Left ventricle myocardium inferior (tissue), 1 donor: ENCODE measurements around the gene HACD2. TPM values are rescaled to one million over a fixed set of nuclear protein-coding genes. Genes with fewer than 3 reads are reported as not detected.

Experiments
- DNase-seq: peaks from one replicate; pipeline ENCODE4 v3.0.0-alpha.2; 2020
- H3K27ac ChIP-seq: fragments of 200-600 bp; replicated peaks from 2 replicates; pipeline ENCODE4 v1.8.0; 2021
- H3K27me3 ChIP-seq: fragments of 200-600 bp; 2 replicates; pipeline ENCODE4 v1.8.0; 2021; ENCODE audit warnings: low read depth
- H3K36me3 ChIP-seq: fragments of 200-600 bp; 2 replicates; pipeline ENCODE4 v1.8.0; 2021
- H3K4me1 ChIP-seq: fragments of 200-600 bp; 2 replicates; pipeline ENCODE4 v1.8.0; 2021
- H3K4me3 ChIP-seq: fragments of 200-600 bp; 2 replicates; pipeline ENCODE4 v1.8.0; 2021; ENCODE audit warnings: mild to moderate bottlenecking, moderate library complexity
- H3K9me3 ChIP-seq: fragments of 200-600 bp; replicated peaks from 2 replicates; pipeline ENCODE4 v1.8.0; 2021
- CTCF ChIP-seq: fragments of 200-600 bp; IDR thresholded peaks from 2 replicates; pipeline ENCODE4 v1.8.0; 2021; ENCODE audit warnings: antibody characterized with exemption, mild to moderate bottlenecking, borderline replicate concordance
- intact Hi-C: fragments of 100-400 bp; cut with micrococcal nuclease; formaldehyde crosslinking; loops from one replicate; pipeline ENCODE4 v1.11.0; 2022
- total RNA-seq: library from RNA; stranded (reverse); fragmentation: NEBNext Ultra II Directional; extraction: Animal tissue kit (Norgen Biotek cat#: 25700); gene quantifications from one replicate; pipeline ENCODE4 v1.2.1, GENCODE V29; 2021
- donor health status: DM: no; HTN: yes; CAD: no; lungs with severe emphysema.

HACD2 gene
- total RNA-seq, 1 donor from 2014 or later: 8.1 TPM

GRCh38 chr3:123587401-123587800 lies 2.5 kb upstream of the HACD2 start:
- intact Hi-C loops: no loop called here
- Histone ChIP-seq H3K27ac (no peak overlapping the region), H3K4me1 (peaks cover 38% of the 10 kb centered on the region), H3K36me3 (peaks cover 14% of the 10 kb centered on the region), H3K9me3 (peaks cover 13% of the 10 kb centered on the region), H3K4me3 (no peak overlapping the region), H3K27me3 (no peaks in the 10 kb centered on the region)
- DNase-seq: no peak
- TF ChIP-seq CTCF: no peak

GRCh38 chr3:123586968-123587367 lies 2.1 kb upstream of the HACD2 start:
- Histone ChIP-seq H3K9me3 (peaks cover 13% of the 10 kb centered on the region), H3K27me3 (no peaks in the 10 kb centered on the region), H3K27ac (peak overlapping the region; percentile 98), H3K4me1 (peaks cover 38% of the 10 kb centered on the region), H3K4me3 (no peak overlapping the region), H3K36me3 (peaks cover 14% of the 10 kb centered on the region)
- DNase-seq: no peak
- intact Hi-C loops: no loop called here
- TF ChIP-seq CTCF: no peak

- peaks cover 11% of the 10 kb centered on the region for H3K9me3 ChIP-seq
- peaks cover 18% of the 10 kb centered on the region for H3K36me3 ChIP-seq
- no peak for TF ChIP-seq CTCF
- H3K4me1 ChIP-seq: peaks cover 38% of the 10 kb centered on the region
- H3K27ac ChIP-seq: peak overlapping the region; percentile 98
- H3K27me3 ChIP-seq: no peaks in the 10 kb centered on the region
- intact Hi-C loops: no loop called here
- peak overlapping the region; percentile 97 for H3K4me3 ChIP-seq
- DNase-seq: no peak
Measured at GRCh38 chr3:123586131-123586530, 1.3 kb upstream of the HACD2 start.

- peak; percentile 45 for TF ChIP-seq CTCF
- no peaks in the 10 kb centered on the region for H3K9me3 ChIP-seq
- peaks cover 38% of the 10 kb centered on the region for H3K4me1 ChIP-seq
- intact Hi-C loops: no loop called here
- peak overlapping the region; percentile 97 for H3K4me3 ChIP-seq
- DNase-seq: peak; percentile 67
- H3K36me3 ChIP-seq: peaks cover 25% of the 10 kb centered on the region
- peak overlapping the region; percentile 98 for H3K27ac ChIP-seq
- H3K27me3 ChIP-seq: no peaks in the 10 kb centered on the region
Measured at GRCh38 chr3:123584284-123584987, 417 bp downstream of the HACD2 start.

GRCh38 chr3:123583561-123583960 lies 1.3 kb downstream of the HACD2 start:
- H3K4me1 ChIP-seq: peaks cover 38% of the 10 kb centered on the region
- no peaks in the 10 kb centered on the region for H3K9me3 ChIP-seq
- TF ChIP-seq CTCF: no peak
- DNase-seq: no peak
- H3K27ac ChIP-seq: no peak overlapping the region
- H3K4me3 ChIP-seq: peak overlapping the region; percentile 97
- H3K36me3 ChIP-seq: peaks cover 28% of the 10 kb centered on the region
- intact Hi-C loops: no loop called here
- no peaks in the 10 kb centered on the region for H3K27me3 ChIP-seq
